GM12891 (cell line): ENCODE data around the gene MRPS12.

Experiments used
- PAX5 ChIP-seq: IDR thresholded peaks from 2 replicates; pipeline ENCODE4 v1.6.1; 2011; ENCODE audit warnings: low read length, moderate library complexity, mild to moderate bottlenecking; ENCODE audit not compliant: insufficient read depth, severe bottlenecking
- POLR2A ChIP-seq: IDR thresholded peaks from 2 replicates; pipeline ENCODE4 v1.6.1; 2011; ENCODE audit warnings: low read depth, low read length, control low read depth
- POLR2AphosphoS5 ChIP-seq: IDR thresholded peaks from 2 replicates; pipeline ENCODE4 v1.6.1; 2011; ENCODE audit warnings: low read depth, low read length, control low read depth
- SPI1 ChIP-seq: IDR thresholded peaks from 2 replicates; pipeline ENCODE4 v1.6.1; 2011; ENCODE audit warnings: low read depth, low read length, control low read depth
- TAF1 ChIP-seq: IDR thresholded peaks from 2 replicates; pipeline ENCODE4 v1.6.1; 2011; ENCODE audit warnings: low read depth, low read length, control low read depth

DNA sequence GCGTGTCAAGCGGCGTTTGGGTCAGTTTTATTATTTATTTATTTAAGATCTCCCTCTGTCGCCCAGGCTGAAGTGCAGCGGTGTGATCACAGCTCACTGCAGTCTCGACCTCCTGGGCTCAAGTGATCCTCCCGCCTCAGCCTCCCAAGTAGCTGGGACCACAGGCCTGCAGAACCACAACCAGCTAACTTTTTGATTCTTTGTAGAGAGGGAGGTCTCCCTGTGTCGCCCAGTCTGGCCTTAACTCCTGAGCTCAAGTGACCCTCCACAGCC lies 713 bp downstream of the MRPS12 start:
- TF ChIP-seq POLR2AphosphoS5 = no peak
- no peak for TF ChIP-seq POLR2A
- no peak for TF ChIP-seq SPI1
- TF ChIP-seq TAF1 = no peak
- no peak for TF ChIP-seq PAX5
